Sigmoid colon (tissue), 4 donors: ENCODE results near the gene NCAPG2.
"Not testable (repeated sequence)": the region's sequence is repeated elsewhere in the genome, so short reads cannot be mapped to it uniquely, and the experiment has no call there.

Experiments
- EP300 ChIP-seq, 4 donors: sonication (generic); formaldehyde crosslinking; IDR thresholded peaks; one replicate each; pipeline ENCODE4 v1.6.1; 2017; ENCODE audit warnings: antibody characterized with exemption in 4 of 4
- POLR2A ChIP-seq, 2 donors: fragments of 450-650 bp; IDR thresholded peaks; one replicate each; pipeline ENCODE4 v1.6.1; 2016; ENCODE audit warnings: antibody characterized with exemption in 2 of 2, mild to moderate bottlenecking in 2 of 2, moderate library complexity in 2 of 2
- POLR2AphosphoS5 ChIP-seq, 4 donors: sonication (generic); formaldehyde crosslinking; IDR thresholded peaks; one replicate each; pipeline ENCODE4 v1.6.1; 2017; ENCODE audit warnings: antibody characterized with exemption in 4 of 4
- TF ChIP-seq, protein P1 (sequence below), 4 experiments: fragments of 450-650 bp in 3 of 4; fragments of 200-600 bp in 1 of 4; IDR thresholded peaks; one replicate each; pipeline ENCODE4 v1.5.1; 2016 to 2019; ENCODE audit warnings: antibody characterized with exemption in 4 of 4, mild to moderate bottlenecking in 3 of 4, moderate library complexity in 2 of 4

DNA sequence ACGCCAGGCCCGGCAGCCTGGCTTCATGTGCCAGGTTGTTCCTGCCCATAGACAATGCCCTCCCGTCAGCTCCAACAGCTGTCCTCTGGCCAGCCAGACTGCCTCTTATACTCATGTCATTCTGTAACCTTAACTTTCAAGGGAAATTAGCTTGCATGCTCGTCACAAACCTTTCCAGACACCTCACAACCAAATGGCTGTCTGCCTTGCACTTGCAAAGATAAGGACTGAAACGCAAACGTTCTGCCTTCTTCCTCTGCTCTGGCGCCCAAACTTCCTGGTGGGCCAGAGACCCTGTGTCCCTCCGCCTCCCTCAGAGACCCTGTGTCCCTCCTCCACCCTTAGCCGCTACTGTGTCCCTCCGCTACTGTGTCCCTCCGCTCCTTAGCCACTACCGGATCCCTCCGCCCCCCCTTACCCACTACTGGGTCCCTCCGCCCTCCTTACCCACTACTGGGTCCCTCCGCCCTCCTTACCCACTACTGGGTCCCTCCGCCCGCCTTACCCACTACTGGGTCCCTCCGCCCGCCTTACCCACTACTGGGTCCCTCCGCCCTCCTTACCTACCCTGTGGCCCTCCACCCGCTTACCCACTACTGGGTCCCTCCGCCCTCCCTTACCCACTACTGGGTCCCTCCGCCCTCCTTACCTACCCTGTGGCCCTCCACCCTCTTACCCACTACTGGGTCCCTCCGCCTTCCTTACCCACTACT lies 37.5 kb downstream of the NCAPG2 start:
- TF ChIP-seq, protein P1, sequence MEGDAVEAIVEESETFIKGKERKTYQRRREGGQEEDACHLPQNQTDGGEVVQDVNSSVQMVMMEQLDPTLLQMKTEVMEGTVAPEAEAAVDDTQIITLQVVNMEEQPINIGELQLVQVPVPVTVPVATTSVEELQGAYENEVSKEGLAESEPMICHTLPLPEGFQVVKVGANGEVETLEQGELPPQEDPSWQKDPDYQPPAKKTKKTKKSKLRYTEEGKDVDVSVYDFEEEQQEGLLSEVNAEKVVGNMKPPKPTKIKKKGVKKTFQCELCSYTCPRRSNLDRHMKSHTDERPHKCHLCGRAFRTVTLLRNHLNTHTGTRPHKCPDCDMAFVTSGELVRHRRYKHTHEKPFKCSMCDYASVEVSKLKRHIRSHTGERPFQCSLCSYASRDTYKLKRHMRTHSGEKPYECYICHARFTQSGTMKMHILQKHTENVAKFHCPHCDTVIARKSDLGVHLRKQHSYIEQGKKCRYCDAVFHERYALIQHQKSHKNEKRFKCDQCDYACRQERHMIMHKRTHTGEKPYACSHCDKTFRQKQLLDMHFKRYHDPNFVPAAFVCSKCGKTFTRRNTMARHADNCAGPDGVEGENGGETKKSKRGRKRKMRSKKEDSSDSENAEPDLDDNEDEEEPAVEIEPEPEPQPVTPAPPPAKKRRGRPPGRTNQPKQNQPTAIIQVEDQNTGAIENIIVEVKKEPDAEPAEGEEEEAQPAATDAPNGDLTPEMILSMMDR (IDR thresholded peaks at IDR 0.05), result not testable (repeated sequence)
- TF ChIP-seq POLR2A, EP300, POLR2AphosphoS5 (IDR thresholded peaks at IDR 0.05): not testable (repeated sequence)
